ENCODE measurements around the gene ITGAX. TPM values are rescaled to one million over a fixed set of nuclear protein-coding genes. Genes with fewer than 3 reads are reported as not detected.

Gene ITGAX
- total and polyA plus RNA-seq, 10 donors: 8.9 to 330 (median 123) TPM

- peaks cover 0 to 23% (median 12%) of the 10 kb centered on the region in 6 donors for H3K4me1 ChIP-seq
- TF ChIP-seq POLR2AphosphoS5 (IDR thresholded peaks at IDR 0.05): peak in 1 of 3 donors; percentile 38
- TF ChIP-seq CTCF (IDR thresholded peaks at IDR 0.05 in 8 of 11, conservative IDR thresholded peaks at IDR 0.05 in 3 of 11): no peak
- intact Hi-C loops (cut with DNase I; ENCODE audit: low total_unique reads): no loop called here
- peak overlapping the region; percentile 23 to 74 (median 37) for H3K4me3 ChIP-seq
- peaks cover 0 to 26% (median 0%) of the 10 kb centered on the region in 7 donors for H3K27me3 ChIP-seq (replicated peaks in 1 of 7)
- H3K36me3 ChIP-seq: peaks cover 0 to 67% (median 0%) of the 10 kb centered on the region in 6 donors
- WGBS, 5 donors: 2 to 14% (median 3%) methylated on average over 27 to 46 of the region's 46 CpGs
- no peaks in the 10 kb centered on the region for H3K9me3 ChIP-seq
- DNase-seq: peak; percentile 84
- peak overlapping the region in 4 of 8 donors; percentile 8 to 55 (median 37) for H3K27ac ChIP-seq
Observed at GRCh38 chr16:31331141-31331764, 23.7 kb upstream of the ITGAX start.

- no peaks in the 10 kb centered on the region for H3K9me3 ChIP-seq
- H3K27ac ChIP-seq: peak overlapping the region in 1 of 8 donors; percentile 51
- 82 to 90% (median 88%) methylated on average over 21 to 23 of the region's 23 CpGs for WGBS, 5 donors
- DNase-seq: no peak
- peaks cover 0 to 61% (median 0%) of the 10 kb centered on the region in 6 donors for H3K36me3 ChIP-seq
- no peak for TF ChIP-seq CTCF (IDR thresholded peaks at IDR 0.05 in 8 of 11, conservative IDR thresholded peaks at IDR 0.05 in 3 of 11)
- no peak for TF ChIP-seq POLR2A (IDR thresholded peaks at IDR 0.05)
- TF ChIP-seq POLR2AphosphoS5 (IDR thresholded peaks at IDR 0.05): no peak
- H3K4me3 ChIP-seq: peak overlapping the region; percentile 23 to 74 (median 37)
- H3K4me1 ChIP-seq: peaks cover 0 to 23% (median 12%) of the 10 kb centered on the region in 6 donors
- intact Hi-C loops (cut with DNase I; ENCODE audit: low total_unique reads): no loop called here
- H3K27me3 ChIP-seq (replicated peaks in 1 of 7): peaks cover 0 to 30% (median 0%) of the 10 kb centered on the region in 7 donors
Observed at GRCh38 chr16:31331807-31332301, 23.1 kb upstream of the ITGAX start.

GRCh38 chr16:31332544-31332943, 22.4 kb upstream of the ITGAX start:
- no peak overlapping the region for H3K27ac ChIP-seq
- intact Hi-C loops (cut with DNase I; ENCODE audit: low total_unique reads): no loop called here
- peaks cover 0 to 36% (median 0%) of the 10 kb centered on the region in 7 donors for H3K27me3 ChIP-seq (replicated peaks in 1 of 7)
- peaks cover 0 to 54% (median 0%) of the 10 kb centered on the region in 6 donors for H3K36me3 ChIP-seq
- H3K9me3 ChIP-seq: no peaks in the 10 kb centered on the region
- no peak overlapping the region for H3K4me3 ChIP-seq
- no peak for DNase-seq
- H3K4me1 ChIP-seq: peaks cover 0 to 23% (median 12%) of the 10 kb centered on the region in 6 donors
- WGBS, 5 donors: 84 to 99% (median 97%) methylated on average over 4 of the region's 4 CpGs
- TF ChIP-seq CTCF (IDR thresholded peaks at IDR 0.05 in 8 of 11, conservative IDR thresholded peaks at IDR 0.05 in 3 of 11) (no peak), POLR2AphosphoS5 (IDR thresholded peaks at IDR 0.05) (no peak), POLR2A (IDR thresholded peaks at IDR 0.05) (no peak)
